Lung (tissue), 12 donors: ENCODE measurements around the gene TTC39C. TPM values are rescaled to one million over a fixed set of nuclear protein-coding genes. Genes with fewer than 3 reads are reported as not detected.
A peak's percentile ranks its signal among the peaks of the same experiment; 100 is the strongest.

ENCODE experiments used
- ATAC-seq: fragments of 200-7000 bp; cut with Tn5 transposase; one replicate; pipeline ENCODE4 v1.9.1; 2020; ENCODE audit warnings: moderate number of reproducible peaks; ENCODE audit not compliant: insufficient read depth, low FRiP score
- DNase-seq, 3 donors: peaks; one replicate each; pipeline ENCODE4 v3.0.0-alpha.2; 2013 to 2017
- H3K27ac ChIP-seq, 2 donors: one replicate each; pipeline ENCODE4 v1.5.1; 2013; ENCODE audit warnings: mild to moderate bottlenecking in 2 of 2, moderate library complexity in 2 of 2, control low read depth in 1 of 2, inconsistent platforms in 1 of 2, low read depth in 1 of 2, low read length in 1 of 2
- H3K27me3 ChIP-seq, 3 donors: one replicate each; pipeline ENCODE4 v1.5.1; 2013; ENCODE audit warnings: low read length in 2 of 3; ENCODE audit not compliant: control insufficient read depth in 3 of 3, insufficient read depth in 3 of 3
- H3K36me3 ChIP-seq, 4 donors: one replicate each; pipeline ENCODE4 v1.5.1; 2013; ENCODE audit warnings: low read length in 4 of 4, mild to moderate bottlenecking in 1 of 4, moderate library complexity in 1 of 4; ENCODE audit not compliant: control insufficient read depth in 4 of 4, insufficient read depth in 4 of 4
- H3K4me1 ChIP-seq, 5 donors: one replicate each; pipeline ENCODE4 v1.5.1; 2013; ENCODE audit warnings: low read length in 5 of 5, mild to moderate bottlenecking in 2 of 5, moderate library complexity in 1 of 5; ENCODE audit not compliant: control insufficient read depth in 5 of 5, insufficient read depth in 5 of 5
- H3K4me3 ChIP-seq: one replicate; pipeline ENCODE4 v1.5.1; 2013; ENCODE audit warnings: mild to moderate bottlenecking, control low read depth, moderate library complexity
- H3K9ac ChIP-seq, 2 donors: one replicate each; pipeline ENCODE4 v1.5.1; 2013; ENCODE audit warnings: low read length in 2 of 2, control low read depth in 1 of 2; ENCODE audit not compliant: insufficient read depth in 1 of 2
- H3K9me3 ChIP-seq, 4 donors: one replicate each; pipeline ENCODE4 v1.5.1; 2013; ENCODE audit warnings: low read length in 3 of 4, mild to moderate bottlenecking in 1 of 4, moderate library complexity in 1 of 4; ENCODE audit not compliant: control insufficient read depth in 4 of 4, insufficient read depth in 3 of 4
- WGBS, 2 donors: extraction: QIAGEN DNeasy Blood & Tissue Kit; methylation state at CpG; one replicate each; pipeline ENCODE4 v1.1.7; 2013; 5-methylcytosine and 5-hydroxymethylcytosine counted together
- polyA plus RNA-seq, 2 donors: library from polyadenylated mRNA; stranded (reverse); fragments of 200-250 nt; gene quantifications; one replicate each; pipeline ENCODE4 v1.2.1, GENCODE V29; 2013
- total RNA-seq, 2 donors: library from RNA; depleted of rRNA in 1 of 2; stranded (reverse); fragments of >200 nt in 1 of 2; gene quantifications; one replicate each; pipeline ENCODE4 v1.2.1, GENCODE V29; 2014 to 2021
- TF ChIP-seq, protein P1 (sequence below): IDR thresholded peaks from 2 replicates; pipeline ENCODE4 v1.5.1; 2012; ENCODE audit warnings: mild to moderate bottlenecking; ENCODE audit errors: control extremely low read depth, extremely low read depth
- donor health status: control.
- donor health status: control.
- donor health status: Bipolar disorder and iron deficiency.
- donor health status: healthy.
- donor health status: DM: yes; HTN: yes; CAD: no.

The TTC39C gene
- total and polyA plus RNA-seq, 4 donors = 6.0 to 33.5 (median 19.3) TPM

DNA sequence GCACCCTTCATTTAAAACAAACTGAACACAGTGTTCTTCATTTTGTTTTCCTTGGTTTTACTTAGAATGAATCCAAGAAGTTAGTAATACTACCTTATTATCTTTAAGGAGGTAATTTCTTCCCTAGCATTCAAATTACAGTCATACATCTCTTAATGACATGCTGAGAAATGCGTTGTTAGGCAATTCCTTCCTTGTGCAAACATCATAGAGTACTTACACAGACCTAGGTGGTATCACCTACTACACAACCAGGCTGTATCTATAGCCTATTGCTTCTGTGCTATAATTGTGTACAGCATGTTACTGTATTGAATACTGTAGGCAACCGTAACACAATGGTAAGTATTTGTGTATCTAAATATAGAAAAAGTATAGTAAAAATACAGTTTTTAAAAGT is 115.9 kb downstream of the TTC39C start:
- Histone ChIP-seq H3K9ac (no peak overlapping the region), H3K36me3 (peaks cover 0 to 15% (median 9%) of the 10 kb centered on the region in 4 donors), H3K4me3 (no peak overlapping the region), H3K9me3 (no peaks in the 10 kb centered on the region), H3K4me1 (peaks cover 0 to 2% (median 0%) of the 10 kb centered on the region in 5 donors), H3K27me3 (no peaks in the 10 kb centered on the region), H3K27ac (no peak overlapping the region)
- TF ChIP-seq, protein P1, sequence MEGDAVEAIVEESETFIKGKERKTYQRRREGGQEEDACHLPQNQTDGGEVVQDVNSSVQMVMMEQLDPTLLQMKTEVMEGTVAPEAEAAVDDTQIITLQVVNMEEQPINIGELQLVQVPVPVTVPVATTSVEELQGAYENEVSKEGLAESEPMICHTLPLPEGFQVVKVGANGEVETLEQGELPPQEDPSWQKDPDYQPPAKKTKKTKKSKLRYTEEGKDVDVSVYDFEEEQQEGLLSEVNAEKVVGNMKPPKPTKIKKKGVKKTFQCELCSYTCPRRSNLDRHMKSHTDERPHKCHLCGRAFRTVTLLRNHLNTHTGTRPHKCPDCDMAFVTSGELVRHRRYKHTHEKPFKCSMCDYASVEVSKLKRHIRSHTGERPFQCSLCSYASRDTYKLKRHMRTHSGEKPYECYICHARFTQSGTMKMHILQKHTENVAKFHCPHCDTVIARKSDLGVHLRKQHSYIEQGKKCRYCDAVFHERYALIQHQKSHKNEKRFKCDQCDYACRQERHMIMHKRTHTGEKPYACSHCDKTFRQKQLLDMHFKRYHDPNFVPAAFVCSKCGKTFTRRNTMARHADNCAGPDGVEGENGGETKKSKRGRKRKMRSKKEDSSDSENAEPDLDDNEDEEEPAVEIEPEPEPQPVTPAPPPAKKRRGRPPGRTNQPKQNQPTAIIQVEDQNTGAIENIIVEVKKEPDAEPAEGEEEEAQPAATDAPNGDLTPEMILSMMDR = no peak
- DNase-seq (no peak), ATAC-seq (no peak)
- WGBS, 2 donors = 52 to 82% methylated on average over 2 of the region's 2 CpGs

DNA sequence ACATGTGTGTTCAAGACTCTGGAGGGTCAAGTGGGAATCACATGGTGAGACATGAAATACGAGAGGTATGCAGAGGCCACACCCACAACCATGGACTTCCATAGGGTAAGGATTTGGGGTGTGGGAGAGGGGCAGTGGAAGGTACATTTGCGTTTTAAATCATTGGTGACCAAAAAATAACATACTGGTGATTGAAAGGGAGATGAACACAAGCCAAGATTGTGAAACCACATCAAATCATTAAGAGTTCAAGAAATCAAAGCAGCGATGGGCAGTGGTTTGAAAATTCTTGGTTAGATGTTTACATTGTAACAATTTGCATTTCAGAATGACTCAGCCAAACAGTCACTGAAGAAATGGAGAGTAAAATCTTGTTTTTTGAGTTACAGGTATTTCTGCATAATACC is 122.4 kb downstream of the TTC39C start:
- Histone ChIP-seq H3K27ac (no peak overlapping the region), H3K36me3 (peaks cover 0 to 3% (median 0%) of the 10 kb centered on the region in 4 donors), H3K9ac (no peak overlapping the region), H3K4me3 (no peak overlapping the region), H3K9me3 (no peaks in the 10 kb centered on the region), H3K4me1 (peaks cover 0 to 7% (median 0%) of the 10 kb centered on the region in 5 donors), H3K27me3 (no peaks in the 10 kb centered on the region)
- WGBS, 2 donors = 55 to 79% methylated on average over 3 of the region's 3 CpGs
- no peak for DNase-seq
- ATAC-seq = no peak
- TF ChIP-seq, protein P1 = no peak

DNA sequence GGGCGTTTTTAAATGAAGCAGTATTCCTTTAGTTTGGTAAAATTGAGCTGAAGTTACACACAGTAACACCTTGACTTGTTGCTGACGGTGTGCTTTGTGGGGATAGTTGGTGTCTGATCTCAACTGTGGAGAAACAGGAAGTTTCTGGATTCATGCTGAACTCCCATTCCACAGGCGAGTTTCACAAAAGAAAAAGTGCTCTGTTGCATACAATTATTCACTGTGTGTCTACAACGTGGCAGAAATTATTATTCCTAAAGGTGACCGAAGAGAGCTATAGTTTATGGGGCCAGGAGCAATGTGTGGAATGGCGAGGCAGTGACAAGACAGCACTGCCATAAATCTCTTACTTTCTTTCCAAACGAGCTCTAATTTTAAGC is 123.8 kb downstream of the TTC39C start:
- H3K4me3 ChIP-seq = no peak overlapping the region
- peak in 1 of 3 donors; percentile 23 for DNase-seq
- TF ChIP-seq, protein P1 = no peak
- H3K9me3 ChIP-seq = no peaks in the 10 kb centered on the region
- ATAC-seq = no peak
- peaks cover 0 to 7% (median 0%) of the 10 kb centered on the region in 5 donors for H3K4me1 ChIP-seq
- WGBS, 2 donors = 35 to 37% methylated on average over 7 of the region's 7 CpGs
- H3K27me3 ChIP-seq = no peaks in the 10 kb centered on the region
- no peak overlapping the region for H3K27ac ChIP-seq
- H3K9ac ChIP-seq = peak overlapping the region in 1 of 2 donors; percentile 88
- H3K36me3 ChIP-seq = no peaks in the 10 kb centered on the region
